Measurements from ENCODE around the gene FBLN2.
"Not testable (repeated sequence)": the region's sequence is repeated elsewhere in the genome, so short reads cannot be mapped to it uniquely, and the experiment has no call there.

Gene FBLN2

GRCh38 chr3:13513051-13513912, 35.6 kb upstream of the FBLN2 start:
- H3K4me3 ChIP-seq (ENCODE audit: low read depth, low read length) = no peak overlapping the region
- DNase-seq (ENCODE audit: low read depth) = no peak

- H3K4me3 ChIP-seq (ENCODE audit: low read depth, low read length) = no peak overlapping the region
- no peak for DNase-seq (ENCODE audit: low read depth)
Observed at GRCh38 chr3:13513913-13514517, 34.9 kb upstream of the FBLN2 start.

- no peak overlapping the region for H3K4me3 ChIP-seq (ENCODE audit: low read depth, low read length)
- no peak for DNase-seq (ENCODE audit: low read depth)
Observed at GRCh38 chr3:13514639-13515435, 34.1 kb upstream of the FBLN2 start.

- no peak for DNase-seq (ENCODE audit: low read depth)
Observed at GRCh38 chr3:13515786-13516759, 32.9 kb upstream of the FBLN2 start.

GRCh38 chr3:13516760-13517135, 32.2 kb upstream of the FBLN2 start:
- no peak for DNase-seq (ENCODE audit: low read depth)
- H3K4me3 ChIP-seq (ENCODE audit: low read depth, low read length) = no peak overlapping the region

More at GRCh38 chr3:13515786-13516759, 32.9 kb upstream of the FBLN2 start:
- no peak overlapping the region for H3K4me3 ChIP-seq (ENCODE audit: low read depth, low read length)

GRCh38 chr3:13517253-13517977, 31.5 kb upstream of the FBLN2 start:
- H3K4me3 ChIP-seq (ENCODE audit: low read depth, low read length) = no peak overlapping the region
- no peak for DNase-seq (ENCODE audit: low read depth)

GRCh38 chr3:13518516-13518953, 30.4 kb upstream of the FBLN2 start:
- H3K4me3 ChIP-seq (ENCODE audit: low read depth, low read length) = no peak overlapping the region
- DNase-seq (ENCODE audit: low read depth) = no peak

- DNase-seq (ENCODE audit: low read depth) = no peak
- H3K4me3 ChIP-seq (ENCODE audit: low read depth, low read length) = no peak overlapping the region
Observed at GRCh38 chr3:13519006-13519791, 29.7 kb upstream of the FBLN2 start.

- no peak overlapping the region for H3K4me3 ChIP-seq (ENCODE audit: low read depth, low read length)
- DNase-seq (ENCODE audit: low read depth) = no peak
Observed at GRCh38 chr3:13520326-13520880, 28.5 kb upstream of the FBLN2 start.

GRCh38 chr3:13521309-13521708, 27.6 kb upstream of the FBLN2 start:
- no peak for DNase-seq (ENCODE audit: low read depth)
- no peak overlapping the region for H3K4me3 ChIP-seq (ENCODE audit: low read depth, low read length)

- DNase-seq (ENCODE audit: low read depth); H3K4me3 ChIP-seq (ENCODE audit: low read depth, low read length): not testable (repeated sequence)
Observed at GRCh38 chr3:13521749-13522148, 27.2 kb upstream of the FBLN2 start.

GRCh38 chr3:13522236-13522635, 26.7 kb upstream of the FBLN2 start:
- DNase-seq (ENCODE audit: low read depth) = no peak
- no peak overlapping the region for H3K4me3 ChIP-seq (ENCODE audit: low read depth, low read length)

GRCh38 chr3:13524979-13525669, 23.8 kb upstream of the FBLN2 start:
- H3K4me3 ChIP-seq (ENCODE audit: low read depth, low read length) = no peak overlapping the region
- DNase-seq (ENCODE audit: low read depth) = no peak

- H3K4me3 ChIP-seq (ENCODE audit: low read depth, low read length) = no peak overlapping the region
Observed at GRCh38 chr3:13525827-13526625, 22.9 kb upstream of the FBLN2 start.

GRCh38 chr3:13526626-13526949, 22.3 kb upstream of the FBLN2 start:
- DNase-seq (ENCODE audit: low read depth) = no peak

More at GRCh38 chr3:13525827-13526625, 22.9 kb upstream of the FBLN2 start:
- DNase-seq (ENCODE audit: low read depth) = no peak

GRCh38 chr3:13528217-13528867, 20.6 kb upstream of the FBLN2 start:
- no peak for DNase-seq (ENCODE audit: low read depth)
- H3K4me3 ChIP-seq (ENCODE audit: low read depth, low read length) = no peak overlapping the region

More at GRCh38 chr3:13526626-13526949, 22.3 kb upstream of the FBLN2 start:
- no peak overlapping the region for H3K4me3 ChIP-seq (ENCODE audit: low read depth, low read length)

All from skeletal muscle cell (primary cell).